PC-3 (cell line): Measurements from ENCODE around the gene SERPINA9.

Experiments
- EZH2 ChIP-seq: fragments of 300-600 bp; sonication (generic); IDR thresholded peaks from one replicate; pipeline ENCODE4 v1.6.1; 2017; ENCODE audit warnings: antibody characterized with exemption, mild to moderate bottlenecking, low read length; ENCODE audit not compliant: unreplicated experiment
- TF ChIP-seq, protein P1 (sequence below): fragments of 300-600 bp; sonication (generic); conservative IDR thresholded peaks from 2 replicates; pipeline ENCODE4 v1.5.1; 2017; ENCODE audit warnings: antibody characterized with exemption, low read depth, mild to moderate bottlenecking, low read length

DNA sequence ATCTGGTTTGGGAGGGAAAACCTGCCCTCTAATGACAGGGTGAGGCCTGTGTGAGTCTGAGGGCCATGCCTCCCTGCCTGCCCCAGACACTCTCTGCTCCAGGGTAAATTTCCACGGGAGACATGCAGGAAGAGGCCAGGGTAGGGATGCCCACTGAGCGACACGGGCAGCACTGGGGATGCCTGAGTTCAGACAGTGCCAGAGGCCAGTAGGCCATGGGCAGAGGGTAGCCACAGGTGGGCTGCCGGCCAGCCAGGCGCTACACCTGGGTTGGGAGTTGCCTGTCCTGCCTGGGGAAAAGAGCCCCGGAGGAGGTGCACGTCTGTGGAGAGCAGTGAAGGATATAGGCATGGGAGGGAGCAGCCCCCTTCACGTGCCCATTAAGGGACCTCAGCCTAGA is 29.6 kb upstream of the SERPINA9 start:
- TF ChIP-seq EZH2: no peak
- TF ChIP-seq, protein P1, sequence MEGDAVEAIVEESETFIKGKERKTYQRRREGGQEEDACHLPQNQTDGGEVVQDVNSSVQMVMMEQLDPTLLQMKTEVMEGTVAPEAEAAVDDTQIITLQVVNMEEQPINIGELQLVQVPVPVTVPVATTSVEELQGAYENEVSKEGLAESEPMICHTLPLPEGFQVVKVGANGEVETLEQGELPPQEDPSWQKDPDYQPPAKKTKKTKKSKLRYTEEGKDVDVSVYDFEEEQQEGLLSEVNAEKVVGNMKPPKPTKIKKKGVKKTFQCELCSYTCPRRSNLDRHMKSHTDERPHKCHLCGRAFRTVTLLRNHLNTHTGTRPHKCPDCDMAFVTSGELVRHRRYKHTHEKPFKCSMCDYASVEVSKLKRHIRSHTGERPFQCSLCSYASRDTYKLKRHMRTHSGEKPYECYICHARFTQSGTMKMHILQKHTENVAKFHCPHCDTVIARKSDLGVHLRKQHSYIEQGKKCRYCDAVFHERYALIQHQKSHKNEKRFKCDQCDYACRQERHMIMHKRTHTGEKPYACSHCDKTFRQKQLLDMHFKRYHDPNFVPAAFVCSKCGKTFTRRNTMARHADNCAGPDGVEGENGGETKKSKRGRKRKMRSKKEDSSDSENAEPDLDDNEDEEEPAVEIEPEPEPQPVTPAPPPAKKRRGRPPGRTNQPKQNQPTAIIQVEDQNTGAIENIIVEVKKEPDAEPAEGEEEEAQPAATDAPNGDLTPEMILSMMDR: no peak
